Trophoblast cell (in vitro differentiated cells and primary cell): Measurements from ENCODE around the gene P2RY2.

Experiments
- DNase-seq, 2 donors: peaks; one replicate each; pipeline ENCODE4 v3.0.0-alpha.2; 2016
- H2AFZ ChIP-seq: 2 replicates; pipeline ENCODE4 v1.6.1; 2013; ENCODE audit warnings: low read length, moderate library complexity, mild to moderate bottlenecking; ENCODE audit not compliant: insufficient read depth, poor library complexity
- H2AK5ac ChIP-seq: 2 replicates; pipeline ENCODE4 v1.6.1; 2013; ENCODE audit warnings: mild to moderate bottlenecking, low read length
- H2BK120ac ChIP-seq: 2 replicates; pipeline ENCODE4 v1.6.1; 2013; ENCODE audit warnings: low read length, mild to moderate bottlenecking, moderate library complexity; ENCODE audit not compliant: insufficient read depth, poor library complexity
- H2BK12ac ChIP-seq: 2 replicates; pipeline ENCODE4 v1.6.1; 2013; ENCODE audit warnings: mild to moderate bottlenecking, low read length, moderate library complexity
- H2BK5ac ChIP-seq: 2 replicates; pipeline ENCODE4 v1.6.1; 2013; ENCODE audit warnings: low read length, low read depth, moderate library complexity, mild to moderate bottlenecking; ENCODE audit not compliant: poor library complexity
- H3K14ac ChIP-seq: 2 replicates; pipeline ENCODE4 v1.6.1; 2013; ENCODE audit warnings: mild to moderate bottlenecking, low read length
- H3K18ac ChIP-seq: 2 replicates; pipeline ENCODE4 v1.6.1; 2013; ENCODE audit warnings: mild to moderate bottlenecking, low read length
- H3K23ac ChIP-seq: 2 replicates; pipeline ENCODE4 v1.6.1; 2013; ENCODE audit warnings: low read length
- H3K27ac ChIP-seq: 2 replicates; pipeline ENCODE4 v1.5.1; 2013; ENCODE audit warnings: low read depth, mild to moderate bottlenecking, inconsistent platforms, low read length, moderate library complexity
- H3K27me3 ChIP-seq: 2 replicates; pipeline ENCODE4 v1.6.1; 2013; ENCODE audit warnings: inconsistent platforms, mild to moderate bottlenecking, low read length, moderate library complexity; ENCODE audit not compliant: insufficient read depth
- H3K36me3 ChIP-seq, 2 experiments: 1 replicate in 1 of 2; 2 replicates in 1 of 2; pipeline ENCODE4 v1.6.1; 2013; ENCODE audit warnings: low read length in 2 of 2, mild to moderate bottlenecking in 2 of 2, moderate library complexity in 1 of 2; ENCODE audit not compliant: insufficient read depth in 2 of 2, control insufficient read depth in 1 of 2
- H3K4ac ChIP-seq: 2 replicates; pipeline ENCODE4 v1.6.1; 2013; ENCODE audit warnings: low read depth, mild to moderate bottlenecking, low read length, moderate library complexity
- H3K4me1 ChIP-seq, 2 experiments: 1 replicate in 1 of 2; 2 replicates in 1 of 2; pipeline ENCODE4 v1.6.1; 2013; ENCODE audit warnings: low read length in 2 of 2, mild to moderate bottlenecking in 2 of 2, moderate library complexity in 1 of 2; ENCODE audit not compliant: insufficient read depth in 2 of 2, control insufficient read depth in 1 of 2
- H3K4me2 ChIP-seq: 2 replicates; pipeline ENCODE4 v1.6.1; 2013; ENCODE audit warnings: inconsistent platforms, mild to moderate bottlenecking, low read length, moderate library complexity
- H3K4me3 ChIP-seq: 2 replicates; pipeline ENCODE4 v1.5.1; 2013; ENCODE audit warnings: mild to moderate bottlenecking, low read depth, low read length, inconsistent platforms
- H3K79me1 ChIP-seq: one replicate; pipeline ENCODE4 v1.6.1; 2013; ENCODE audit warnings: low read length
- H3K79me2 ChIP-seq: 2 replicates; pipeline ENCODE4 v1.6.1; 2013; ENCODE audit warnings: low read length, mild to moderate bottlenecking; ENCODE audit not compliant: control insufficient read depth, insufficient read depth, poor library complexity
- H3K9ac ChIP-seq: 2 replicates; pipeline ENCODE4 v1.6.1; 2013; ENCODE audit warnings: mild to moderate bottlenecking, low read length
- H3K9me3 ChIP-seq: 2 replicates; pipeline ENCODE4 v1.6.1; 2013; ENCODE audit warnings: low read depth, mild to moderate bottlenecking, control low read depth, inconsistent platforms, low read length; ENCODE audit not compliant: insufficient read depth
- H4K12ac ChIP-seq: 2 replicates; pipeline ENCODE4 v1.6.1; 2013; ENCODE audit warnings: low read depth, mild to moderate bottlenecking, low read length, moderate library complexity
- H4K8ac ChIP-seq: 2 replicates; pipeline ENCODE4 v1.6.1; 2013; ENCODE audit warnings: low read depth, mild to moderate bottlenecking, low read length, moderate library complexity
- H4K91ac ChIP-seq: one replicate; pipeline ENCODE4 v1.6.1; 2013; ENCODE audit warnings: low read depth, mild to moderate bottlenecking, low read length, moderate library complexity
- WGBS: extraction: QIAGEN DNeasy Blood & Tissue Kit; methylation state at CpG from one replicate; pipeline ENCODE4 v1.1.7; 2013; ENCODE audit warnings: missing lambda C conversion rate; ENCODE audit not compliant: insufficient read length, insufficient coverage; ENCODE audit errors: extremely low coverage; 5-methylcytosine and 5-hydroxymethylcytosine counted together

P2RY2 gene

GRCh38 chr11:73240190-73240781 lies 22.2 kb downstream of the P2RY2 start:
- no CpG with 5 or more reads among the region's 4 CpGs for WGBS
- no peaks in the 10 kb centered on the region for H3K9me3 ChIP-seq
- peak overlapping the region; percentile 21 for H4K91ac ChIP-seq
- no peaks in the 10 kb centered on the region for H3K79me2 ChIP-seq
- H3K27ac ChIP-seq = no peak overlapping the region
- H3K79me1 ChIP-seq = peaks cover 12% of the 10 kb centered on the region
- peak overlapping the region; percentile 22 for H2BK5ac ChIP-seq
- DNase-seq = no peak
- H3K18ac ChIP-seq = peak overlapping the region; percentile 28
- H3K27me3 ChIP-seq = no peaks in the 10 kb centered on the region
- no peaks in the 10 kb centered on the region for H3K36me3 ChIP-seq
- H4K8ac ChIP-seq = peak overlapping the region; percentile 43
- H2AFZ ChIP-seq = peak overlapping the region; percentile 46
- peak overlapping the region; percentile 22 for H3K14ac ChIP-seq
- no peak overlapping the region for H3K23ac ChIP-seq
- no peak overlapping the region for H3K4me3 ChIP-seq
- H3K4me1 ChIP-seq = peaks cover 20 to 35% of the 10 kb centered on the region in 2 experiments
- no peak overlapping the region for H3K9ac ChIP-seq
- H3K4ac ChIP-seq = peak overlapping the region; percentile 55
- H4K12ac ChIP-seq = no peak overlapping the region
- H2BK120ac ChIP-seq = no peak overlapping the region
- peak overlapping the region; percentile 3 for H2AK5ac ChIP-seq
- H3K4me2 ChIP-seq = no peak overlapping the region
- peak overlapping the region; percentile 70 for H2BK12ac ChIP-seq

GRCh38 chr11:73241300-73241699 lies 23.2 kb downstream of the P2RY2 start:
- H2AK5ac ChIP-seq = no peak overlapping the region
- no peak overlapping the region for H3K9ac ChIP-seq
- H2BK120ac ChIP-seq = no peak overlapping the region
- H4K8ac ChIP-seq = no peak overlapping the region
- no peak overlapping the region for H3K23ac ChIP-seq
- no peak for DNase-seq
- H3K36me3 ChIP-seq = no peaks in the 10 kb centered on the region
- no peak overlapping the region for H3K4me2 ChIP-seq
- peak overlapping the region; percentile 8 for H2BK5ac ChIP-seq
- H3K4me3 ChIP-seq = no peak overlapping the region
- peaks cover 27 to 41% of the 10 kb centered on the region in 2 experiments for H3K4me1 ChIP-seq
- H3K27me3 ChIP-seq = no peaks in the 10 kb centered on the region
- no peak overlapping the region for H4K91ac ChIP-seq
- no peak overlapping the region for H4K12ac ChIP-seq
- H3K79me2 ChIP-seq = no peaks in the 10 kb centered on the region
- no CpG with 5 or more reads among the region's 4 CpGs for whole genome bisulfite sequencing
- H3K18ac ChIP-seq = no peak overlapping the region
- peaks cover 12% of the 10 kb centered on the region for H3K79me1 ChIP-seq
- H3K9me3 ChIP-seq = no peaks in the 10 kb centered on the region
- no peak overlapping the region for H2AFZ ChIP-seq
- H2BK12ac ChIP-seq = peak overlapping the region; percentile 28
- H3K27ac ChIP-seq = no peak overlapping the region
- H3K4ac ChIP-seq = no peak overlapping the region
- no peak overlapping the region for H3K14ac ChIP-seq

- Histone ChIP-seq H2BK5ac (no peak overlapping the region), H3K23ac (no peak overlapping the region), H3K14ac (peak overlapping the region; percentile 21), H2BK120ac (peak overlapping the region; percentile 33), H2BK12ac (peak overlapping the region; percentile 66), H3K36me3 (no peaks in the 10 kb centered on the region), H3K4me2 (peak overlapping the region; percentile 46), H2AFZ (peak overlapping the region; percentile 42), H4K91ac (peak overlapping the region; percentile 67), H3K4me3 (no peak overlapping the region), H3K4me1 (peaks cover 22 to 37% of the 10 kb centered on the region in 2 experiments), H3K79me2 (no peaks in the 10 kb centered on the region), H4K8ac (peak overlapping the region; percentile 60), H3K18ac (peak overlapping the region; percentile 31), H3K9me3 (no peaks in the 10 kb centered on the region), H3K27ac (no peak overlapping the region), H3K4ac (no peak overlapping the region), H3K79me1 (peaks cover 12% of the 10 kb centered on the region), H3K27me3 (no peaks in the 10 kb centered on the region), H4K12ac (no peak overlapping the region), H2AK5ac (peak overlapping the region; percentile 64), H3K9ac (no peak overlapping the region)
- no CpG with 5 or more reads among the region's 12 CpGs for WGBS
- DNase-seq = peak; percentile 74 to 85
Measured at GRCh38 chr11:73242251-73243092, 24.4 kb downstream of the P2RY2 start.

- no peaks in the 10 kb centered on the region for H3K27me3 ChIP-seq
- no peak overlapping the region for H3K9ac ChIP-seq
- H3K79me2 ChIP-seq = no peaks in the 10 kb centered on the region
- peak overlapping the region; percentile 66 for H2BK12ac ChIP-seq
- H2BK5ac ChIP-seq = peak overlapping the region; percentile 4
- no peak overlapping the region for H3K4ac ChIP-seq
- H4K8ac ChIP-seq = peak overlapping the region; percentile 22
- H2AFZ ChIP-seq = no peak overlapping the region
- no peak for DNase-seq
- H3K27ac ChIP-seq = no peak overlapping the region
- peaks cover 12% of the 10 kb centered on the region for H3K79me1 ChIP-seq
- WGBS = no CpG with 5 or more reads among the region's 8 CpGs
- no peak overlapping the region for H3K23ac ChIP-seq
- H3K4me2 ChIP-seq = no peak overlapping the region
- no peak overlapping the region for H4K12ac ChIP-seq
- H3K36me3 ChIP-seq = no peaks in the 10 kb centered on the region
- peak overlapping the region; percentile 49 for H4K91ac ChIP-seq
- peak overlapping the region; percentile 21 for H3K14ac ChIP-seq
- peak overlapping the region; percentile 64 for H2AK5ac ChIP-seq
- H3K4me3 ChIP-seq = no peak overlapping the region
- H2BK120ac ChIP-seq = peak overlapping the region; percentile 33
- H3K9me3 ChIP-seq = no peaks in the 10 kb centered on the region
- H3K18ac ChIP-seq = peak overlapping the region; percentile 31
- H3K4me1 ChIP-seq = peaks cover 22 to 31% of the 10 kb centered on the region in 2 experiments
Measured at GRCh38 chr11:73243093-73243485, 25.0 kb downstream of the P2RY2 start.
